Lung (tissue), 12 donors: ENCODE measurements around the gene TRABD2B. TPM values are rescaled to one million over a fixed set of nuclear protein-coding genes. Genes with fewer than 3 reads are reported as not detected.

Experiments
- ATAC-seq: fragments of 200-7000 bp; cut with Tn5 transposase; one replicate; pipeline ENCODE4 v1.9.1; 2020; ENCODE audit warnings: moderate number of reproducible peaks; ENCODE audit not compliant: insufficient read depth, low FRiP score
- DNase-seq, 3 donors: peaks; one replicate each; pipeline ENCODE4 v3.0.0-alpha.2; 2013 to 2017
- H3K27ac ChIP-seq, 2 donors: one replicate each; pipeline ENCODE4 v1.5.1; 2013; ENCODE audit warnings: mild to moderate bottlenecking in 2 of 2, moderate library complexity in 2 of 2, control low read depth in 1 of 2, inconsistent platforms in 1 of 2, low read depth in 1 of 2, low read length in 1 of 2
- H3K27me3 ChIP-seq, 3 donors: one replicate each; pipeline ENCODE4 v1.5.1; 2013; ENCODE audit warnings: low read length in 2 of 3; ENCODE audit not compliant: control insufficient read depth in 3 of 3, insufficient read depth in 3 of 3
- H3K36me3 ChIP-seq, 4 donors: one replicate each; pipeline ENCODE4 v1.5.1; 2013; ENCODE audit warnings: low read length in 4 of 4, mild to moderate bottlenecking in 1 of 4, moderate library complexity in 1 of 4; ENCODE audit not compliant: control insufficient read depth in 4 of 4, insufficient read depth in 4 of 4
- H3K4me1 ChIP-seq, 5 donors: one replicate each; pipeline ENCODE4 v1.5.1; 2013; ENCODE audit warnings: low read length in 5 of 5, mild to moderate bottlenecking in 2 of 5, moderate library complexity in 1 of 5; ENCODE audit not compliant: control insufficient read depth in 5 of 5, insufficient read depth in 5 of 5
- H3K4me3 ChIP-seq: one replicate; pipeline ENCODE4 v1.5.1; 2013; ENCODE audit warnings: mild to moderate bottlenecking, control low read depth, moderate library complexity
- H3K9ac ChIP-seq, 2 donors: one replicate each; pipeline ENCODE4 v1.5.1; 2013; ENCODE audit warnings: low read length in 2 of 2, control low read depth in 1 of 2; ENCODE audit not compliant: insufficient read depth in 1 of 2
- H3K9me3 ChIP-seq, 4 donors: one replicate each; pipeline ENCODE4 v1.5.1; 2013; ENCODE audit warnings: low read length in 3 of 4, mild to moderate bottlenecking in 1 of 4, moderate library complexity in 1 of 4; ENCODE audit not compliant: control insufficient read depth in 4 of 4, insufficient read depth in 3 of 4
- WGBS, 2 donors: extraction: QIAGEN DNeasy Blood & Tissue Kit; methylation state at CpG; one replicate each; pipeline ENCODE4 v1.1.7; 2013; 5-methylcytosine and 5-hydroxymethylcytosine counted together
- polyA plus RNA-seq, 2 donors: library from polyadenylated mRNA; stranded (reverse); fragments of 200-250 nt; gene quantifications; one replicate each; pipeline ENCODE4 v1.2.1, GENCODE V29; 2013
- total RNA-seq, 2 donors: library from RNA; depleted of rRNA in 1 of 2; stranded (reverse); fragments of >200 nt in 1 of 2; gene quantifications; one replicate each; pipeline ENCODE4 v1.2.1, GENCODE V29; 2014 to 2021
- TF ChIP-seq, protein P1 (sequence below): IDR thresholded peaks from 2 replicates; pipeline ENCODE4 v1.5.1; 2012; ENCODE audit warnings: mild to moderate bottlenecking; ENCODE audit errors: control extremely low read depth, extremely low read depth
- donor health status: control.
- donor health status: control.
- donor health status: Bipolar disorder and iron deficiency.
- donor health status: healthy.
- donor health status: DM: yes; HTN: yes; CAD: no.

Gene TRABD2B
- total and polyA plus RNA-seq, 4 donors = 0.37 to 1.9 (median 0.64) TPM

GRCh38 chr1:47888294-47888629 lies 108.9 kb downstream of the TRABD2B start:
- no peak overlapping the region for H3K9ac ChIP-seq
- no peak overlapping the region for H3K4me3 ChIP-seq
- no peaks in the 10 kb centered on the region for H3K36me3 ChIP-seq
- H3K27me3 ChIP-seq = no peaks in the 10 kb centered on the region
- WGBS, 2 donors = 93 to 97% methylated on average over 1 of the region's 1 CpG
- no peaks in the 10 kb centered on the region for H3K4me1 ChIP-seq
- ATAC-seq = no peak
- no peak overlapping the region for H3K27ac ChIP-seq
- TF ChIP-seq, protein P1, sequence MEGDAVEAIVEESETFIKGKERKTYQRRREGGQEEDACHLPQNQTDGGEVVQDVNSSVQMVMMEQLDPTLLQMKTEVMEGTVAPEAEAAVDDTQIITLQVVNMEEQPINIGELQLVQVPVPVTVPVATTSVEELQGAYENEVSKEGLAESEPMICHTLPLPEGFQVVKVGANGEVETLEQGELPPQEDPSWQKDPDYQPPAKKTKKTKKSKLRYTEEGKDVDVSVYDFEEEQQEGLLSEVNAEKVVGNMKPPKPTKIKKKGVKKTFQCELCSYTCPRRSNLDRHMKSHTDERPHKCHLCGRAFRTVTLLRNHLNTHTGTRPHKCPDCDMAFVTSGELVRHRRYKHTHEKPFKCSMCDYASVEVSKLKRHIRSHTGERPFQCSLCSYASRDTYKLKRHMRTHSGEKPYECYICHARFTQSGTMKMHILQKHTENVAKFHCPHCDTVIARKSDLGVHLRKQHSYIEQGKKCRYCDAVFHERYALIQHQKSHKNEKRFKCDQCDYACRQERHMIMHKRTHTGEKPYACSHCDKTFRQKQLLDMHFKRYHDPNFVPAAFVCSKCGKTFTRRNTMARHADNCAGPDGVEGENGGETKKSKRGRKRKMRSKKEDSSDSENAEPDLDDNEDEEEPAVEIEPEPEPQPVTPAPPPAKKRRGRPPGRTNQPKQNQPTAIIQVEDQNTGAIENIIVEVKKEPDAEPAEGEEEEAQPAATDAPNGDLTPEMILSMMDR = no peak
- H3K9me3 ChIP-seq = no peaks in the 10 kb centered on the region
- no peak for DNase-seq

- H3K4me3 ChIP-seq = no peak overlapping the region
- no peak overlapping the region for H3K27ac ChIP-seq
- H3K36me3 ChIP-seq = no peaks in the 10 kb centered on the region
- WGBS, 2 donors = 52 to 67% methylated on average over 16 of the region's 16 CpGs
- H3K4me1 ChIP-seq = no peaks in the 10 kb centered on the region
- no peaks in the 10 kb centered on the region for H3K27me3 ChIP-seq
- H3K9ac ChIP-seq = no peak overlapping the region
- H3K9me3 ChIP-seq = no peaks in the 10 kb centered on the region
- TF ChIP-seq, protein P1 = no peak
- no peak for DNase-seq
- ATAC-seq = no peak
Measured at GRCh38 chr1:47887475-47888293, 109.5 kb downstream of the TRABD2B start.

DNA sequence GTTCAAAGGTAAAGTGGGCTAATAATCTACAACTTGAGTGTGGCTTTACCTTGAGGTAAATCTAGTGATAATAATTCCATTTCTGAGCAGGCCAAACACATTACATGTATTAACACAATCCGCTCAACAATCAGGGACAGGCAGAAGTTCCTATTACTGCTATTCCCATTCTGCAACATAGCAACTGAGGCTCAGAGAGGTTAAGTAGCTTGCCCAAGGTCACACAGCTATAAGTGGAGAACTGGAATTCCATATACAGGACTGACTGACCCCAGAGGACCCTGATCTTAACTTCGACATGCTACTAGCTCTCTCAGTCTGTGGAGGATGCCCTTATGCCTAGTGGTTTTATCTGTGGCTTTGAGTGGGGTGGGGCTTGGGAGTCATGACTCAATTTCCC lies 110.1 kb downstream of the TRABD2B start:
- DNase-seq (no peak), ATAC-seq (no peak)
- TF ChIP-seq, protein P1 = no peak
- no peak overlapping the region for H3K9ac ChIP-seq
- H3K4me1 ChIP-seq = peaks cover 0 to 4% (median 0%) of the 10 kb centered on the region in 5 donors
- WGBS, 2 donors = 48 to 65% methylated on average over 2 of the region's 2 CpGs
- no peak overlapping the region for H3K27ac ChIP-seq
- no peak overlapping the region for H3K4me3 ChIP-seq
- no peaks in the 10 kb centered on the region for H3K9me3 ChIP-seq
- H3K27me3 ChIP-seq = no peaks in the 10 kb centered on the region
- no peaks in the 10 kb centered on the region for H3K36me3 ChIP-seq
